HAP-1 (cell line): Measurements from ENCODE around the gene CCAR1.
A peak's percentile ranks its signal among the peaks of the same experiment; 100 is the strongest.
"Not testable (repeated sequence)": the region's sequence is repeated elsewhere in the genome, so short reads cannot be mapped to it uniquely, and the experiment has no call there.

ENCODE experiments used
- DNase-seq, 2 experiments: peaks; one replicate each; pipeline ENCODE4 v3.0.0-alpha.2; 2016 to 2020; ENCODE audit warnings: low spot score in 2 of 2
- H3K27me3 ChIP-seq: fragments of 250-450 bp; sonication (Bioruptor Pico); 2 replicates; pipeline ENCODE4 v1.5.1; 2020; ENCODE audit warnings: low read depth, mild to moderate bottlenecking, moderate library complexity
- H3K36me3 ChIP-seq: fragments of 250-450 bp; sonication (Bioruptor Pico); replicated peaks from 2 replicates; pipeline ENCODE4 v1.5.1; 2020; ENCODE audit warnings: mild to moderate bottlenecking
- H3K4me1 ChIP-seq: fragments of 250-450 bp; sonication (Bioruptor Pico); 2 replicates; pipeline ENCODE4 v1.5.1; 2020; ENCODE audit warnings: mild to moderate bottlenecking
- H3K4me3 ChIP-seq: fragments of 250-450 bp; sonication (Bioruptor Pico); 2 replicates; pipeline ENCODE4 v1.5.1; 2020; ENCODE audit warnings: mild to moderate bottlenecking, moderate library complexity
- H3K9me3 ChIP-seq: fragments of 250-450 bp; sonication (Bioruptor Pico); 2 replicates; pipeline ENCODE4 v1.5.1; 2020; ENCODE audit warnings: mild to moderate bottlenecking, moderate library complexity
- in situ Hi-C: fragments of 300-500 bp; cut with MboI; formaldehyde crosslinking; loops from 3 replicates; pipeline ENCODE4 v1.14.3; 2020; ENCODE audit warnings: low sequenced_read_pairs, inconsistent platforms, mixed read lengths

Gene CCAR1

GRCh38 chr10:68720793-68721672, at the start of gene CCAR1:
Gene CCAR1 (plus strand): TSS chr10:68721239. CDS start chr10:68722505, 1,266 bp downstream.
- H3K36me3 ChIP-seq = peaks cover 25% of the 10 kb centered on the region
- H3K4me3 ChIP-seq = peak within 1 kb of the TSS; percentile 76
- DNase-seq = peak; percentile 98
- peaks cover 2% of the 10 kb centered on the region; the same call in 1 of the 2 replicates for H3K9me3 ChIP-seq
- no peaks in the 10 kb centered on the region; the same call in 1 of the 2 replicates for H3K4me1 ChIP-seq
- no peaks in the 10 kb centered on the region for H3K27me3 ChIP-seq
- in situ Hi-C loops = no loop called here

- Histone ChIP-seq H3K27me3 (no peaks in the 10 kb centered on the region), H3K9me3 (no peaks in the 10 kb centered on the region), H3K4me3 (no peak overlapping the region), H3K36me3 (peaks cover 58% of the 10 kb centered on the region), H3K4me1 (no peaks in the 10 kb centered on the region)
- in situ Hi-C loops = no loop called here
- no peak for DNase-seq
These were observed 36.6 kb upstream of the CCAR1 start for GRCh38 chr10:68684413-68684812.

GRCh38 chr10:68696018-68696417, 25.0 kb upstream of the CCAR1 start:
- H3K27me3 ChIP-seq = no peaks in the 10 kb centered on the region
- in situ Hi-C loops = no loop called here
- no peaks in the 10 kb centered on the region for H3K4me1 ChIP-seq
- H3K36me3 ChIP-seq = peaks cover 20% of the 10 kb centered on the region
- no peaks in the 10 kb centered on the region for H3K9me3 ChIP-seq
- no peak overlapping the region for H3K4me3 ChIP-seq
- DNase-seq = no peak

GRCh38 chr10:68697106-68697505, 23.9 kb upstream of the CCAR1 start:
- Histone ChIP-seq H3K4me3 (no peak overlapping the region), H3K9me3 (no peaks in the 10 kb centered on the region), H3K36me3 (peaks cover 9% of the 10 kb centered on the region), H3K4me1 (no peaks in the 10 kb centered on the region), H3K27me3 (no peaks in the 10 kb centered on the region)
- DNase-seq = no peak
- in situ Hi-C loops = no loop called here

GRCh38 chr10:68700197-68700596, 20.8 kb upstream of the CCAR1 start:
- Histone ChIP-seq H3K36me3 (no peaks in the 10 kb centered on the region), H3K4me3 (no peak overlapping the region), H3K27me3 (no peaks in the 10 kb centered on the region), H3K4me1 (no peaks in the 10 kb centered on the region), H3K9me3 (no peaks in the 10 kb centered on the region)
- in situ Hi-C loops = no loop called here
- DNase-seq = no peak

- no peaks in the 10 kb centered on the region for H3K4me1 ChIP-seq
- no peaks in the 10 kb centered on the region for H3K9me3 ChIP-seq
- no peaks in the 10 kb centered on the region for H3K36me3 ChIP-seq
- no peak overlapping the region for H3K4me3 ChIP-seq
- no peak for DNase-seq
- in situ Hi-C loops = no loop called here
- no peaks in the 10 kb centered on the region for H3K27me3 ChIP-seq
These were observed 15.5 kb upstream of the CCAR1 start for GRCh38 chr10:68705548-68705947.

- in situ Hi-C loops, DNase-seq, H3K27me3 ChIP-seq, H3K9me3 ChIP-seq, H3K36me3 ChIP-seq, H3K4me3 ChIP-seq, H3K4me1 ChIP-seq: not testable (repeated sequence)
These were observed 12.1 kb upstream of the CCAR1 start for GRCh38 chr10:68708987-68709386.

- H3K9me3 ChIP-seq, H3K4me3 ChIP-seq, DNase-seq, H3K27me3 ChIP-seq, H3K36me3 ChIP-seq, H3K4me1 ChIP-seq, in situ Hi-C loops: not testable (repeated sequence)
These were observed 8.0 kb upstream of the CCAR1 start for GRCh38 chr10:68713065-68713464.

GRCh38 chr10:68717435-68717834, 3.6 kb upstream of the CCAR1 start:
- no peak for DNase-seq
- H3K27me3 ChIP-seq = no peaks in the 10 kb centered on the region
- H3K36me3 ChIP-seq = no peaks in the 10 kb centered on the region; the same call in 1 of the 2 replicates
- no peaks in the 10 kb centered on the region for H3K4me1 ChIP-seq
- in situ Hi-C loops = no loop called here
- H3K4me3 ChIP-seq = no peak overlapping the region
- peaks cover 2% of the 10 kb centered on the region; the same call in 1 of the 2 replicates for H3K9me3 ChIP-seq

GRCh38 chr10:68721673-68722335, 765 bp downstream of the CCAR1 start:
- Histone ChIP-seq H3K4me3 (peak overlapping the region; percentile 76), H3K9me3 (peaks cover 2% of the 10 kb centered on the region; the same call in 1 of the 2 replicates), H3K4me1 (no peaks in the 10 kb centered on the region; the same call in 1 of the 2 replicates), H3K36me3 (peaks cover 33% of the 10 kb centered on the region), H3K27me3 (no peaks in the 10 kb centered on the region)
- in situ Hi-C loops = no loop called here
- DNase-seq = no peak

- H3K36me3 ChIP-seq = peaks cover 53% of the 10 kb centered on the region
- in situ Hi-C loops = no loop called here
These were observed 4.0 kb downstream of the CCAR1 start for GRCh38 chr10:68725016-68725415.

GRCh38 chr10:68727146-68727545, 6.1 kb downstream of the CCAR1 start:
- H3K36me3 ChIP-seq = peaks cover 69% of the 10 kb centered on the region
- no peaks in the 10 kb centered on the region for H3K27me3 ChIP-seq
- DNase-seq = no peak
- in situ Hi-C loops = no loop called here
- H3K4me3 ChIP-seq = no peak overlapping the region
- no peaks in the 10 kb centered on the region; the same call in 1 of the 2 replicates for H3K4me1 ChIP-seq
- no peaks in the 10 kb centered on the region for H3K9me3 ChIP-seq

More at GRCh38 chr10:68725016-68725415, 4.0 kb downstream of the CCAR1 start:
- Histone ChIP-seq H3K4me3 (no peak overlapping the region), H3K4me1 (no peaks in the 10 kb centered on the region; the same call in 1 of the 2 replicates), H3K27me3 (no peaks in the 10 kb centered on the region), H3K9me3 (peaks cover under 1% of the 10 kb centered on the region; the same call in 1 of the 2 replicates)
- no peak for DNase-seq

GRCh38 chr10:68732651-68733050, 11.6 kb downstream of the CCAR1 start:
- Histone ChIP-seq H3K9me3 (no peaks in the 10 kb centered on the region; the same call in 1 of the 2 replicates), H3K4me3 (no peak overlapping the region), H3K36me3 (peaks cover 82% of the 10 kb centered on the region), H3K27me3 (no peaks in the 10 kb centered on the region), H3K4me1 (no peaks in the 10 kb centered on the region)
- DNase-seq = no peak
- in situ Hi-C loops = no loop called here

- no peak for DNase-seq
- peaks cover 4% of the 10 kb centered on the region for H3K4me1 ChIP-seq
- no peaks in the 10 kb centered on the region for H3K27me3 ChIP-seq
- H3K9me3 ChIP-seq = no peaks in the 10 kb centered on the region; the same call in 1 of the 2 replicates
- in situ Hi-C loops = no loop called here
- H3K4me3 ChIP-seq = no peak overlapping the region
- H3K36me3 ChIP-seq = peaks cover 85% of the 10 kb centered on the region
These were observed 13.3 kb downstream of the CCAR1 start for GRCh38 chr10:68734349-68734748.
